Measurements from ENCODE around the gene CARD11. TPM values are rescaled to one million over a fixed set of nuclear protein-coding genes. Genes with fewer than 3 reads are reported as not detected.

The CARD11 gene
- total and polyA plus RNA-seq, 11 donors, result 0.15 to 3.2 (median 0.33) TPM; not detected in 2

- Histone ChIP-seq H3K27me3 (peaks cover 0 to 13% (median 0%) of the 10 kb centered on the region in 9 donors), H3K4me1 (no peaks in the 10 kb centered on the region), H3K27ac (no peak overlapping the region), H3K9me3 (no peaks in the 10 kb centered on the region), H3K4me3 (no peak overlapping the region), H3K36me3 (no peaks in the 10 kb centered on the region)
- whole genome bisulfite sequencing, 4 donors, result 46 to 76% (median 63%) methylated on average over 4 of the region's 4 CpGs
- TF ChIP-seq POLR2A (IDR thresholded peaks at IDR 0.05) (no peak), CTCF (IDR thresholded peaks at IDR 0.05) (no peak)
- no peak for ATAC-seq
- intact Hi-C loops (cut with DNase I), result loop anchor here in 1 of 10 donors (10.0 kb wide), 1 partner anchor 63 kb away; no protein-coding TSS in a partner anchor
- DNase-seq, result no peak
These were observed 11.4 kb downstream of the CARD11 start for GRCh38 chr7:3032256-3032655.

- ATAC-seq (no peak), DNase-seq (no peak)
- no peak overlapping the region for H3K27ac ChIP-seq
- no peak for TF ChIP-seq CTCF (IDR thresholded peaks at IDR 0.05)
- no peak for TF ChIP-seq POLR2A (IDR thresholded peaks at IDR 0.05)
- H3K27me3 ChIP-seq, result peaks cover 0 to 17% (median 0%) of the 10 kb centered on the region in 9 donors
- H3K36me3 ChIP-seq, result no peaks in the 10 kb centered on the region
- intact Hi-C loops (cut with DNase I), result no loop called here
- WGBS, 4 donors, result 56 to 67% (median 59%) methylated on average over 9 of the region's 9 CpGs
- H3K4me1 ChIP-seq, result no peaks in the 10 kb centered on the region
- H3K9me3 ChIP-seq, result peaks cover 0 to 19% (median 4%) of the 10 kb centered on the region in 12 donors
- no peak overlapping the region for H3K4me3 ChIP-seq
These were observed 14.5 kb downstream of the CARD11 start for GRCh38 chr7:3029138-3029537.

GRCh38 chr7:3028758-3029093, 14.9 kb downstream of the CARD11 start:
- ATAC-seq (no peak), DNase-seq (no peak)
- Histone ChIP-seq H3K27ac (no peak overlapping the region), H3K4me3 (no peak overlapping the region), H3K4me1 (no peaks in the 10 kb centered on the region), H3K36me3 (no peaks in the 10 kb centered on the region), H3K9me3 (peaks cover 0 to 19% (median 4%) of the 10 kb centered on the region in 12 donors), H3K27me3 (peaks cover 0 to 17% (median 0%) of the 10 kb centered on the region in 9 donors)
- 63 to 71% (median 65%) methylated on average over 5 of the region's 5 CpGs for WGBS, 4 donors
- no peak for TF ChIP-seq CTCF (IDR thresholded peaks at IDR 0.05)
- TF ChIP-seq POLR2A (IDR thresholded peaks at IDR 0.05), result no peak
- intact Hi-C loops (cut with DNase I), result no loop called here

- H3K4me3 ChIP-seq, result no peak overlapping the region
- H3K27me3 ChIP-seq, result peaks cover 0 to 17% (median 0%) of the 10 kb centered on the region in 9 donors
- intact Hi-C loops (cut with DNase I), result no loop called here
- WGBS, 4 donors, result 22 to 33% (median 28%) methylated on average over 14 of the region's 14 CpGs
- H3K4me1 ChIP-seq, result no peaks in the 10 kb centered on the region
- ATAC-seq (peak in 2 of 4 donors; percentile 38 to 59), DNase-seq (peak in 1 of 5 donors; percentile 31)
- no peak for TF ChIP-seq POLR2A (IDR thresholded peaks at IDR 0.05)
- no peak for TF ChIP-seq CTCF (IDR thresholded peaks at IDR 0.05)
- H3K27ac ChIP-seq, result no peak overlapping the region
- no peaks in the 10 kb centered on the region for H3K36me3 ChIP-seq
- peaks cover 0 to 19% (median 4%) of the 10 kb centered on the region in 12 donors for H3K9me3 ChIP-seq
These were observed 15.5 kb downstream of the CARD11 start for GRCh38 chr7:3028071-3028757.

Data from heart left ventricle (tissue), 16 donors.